ENCODE results near the gene PHACTR2. TPM values are rescaled to one million over a fixed set of nuclear protein-coding genes. Genes with fewer than 3 reads are reported as not detected.
A peak's percentile ranks its signal among the peaks of the same experiment; 100 is the strongest.

Gene PHACTR2
- total RNA-seq, 1 donor from 2014 or later, result 133 TPM

GRCh38 chr6:143802833-143803565 lies 125.2 kb downstream of the PHACTR2 start:
- no peak for DNase-seq (ENCODE audit: extremely low read depth, low read depth, low spot score)

GRCh38 chr6:143803769-143804568 lies 126.2 kb downstream of the PHACTR2 start:
- DNase-seq (ENCODE audit: extremely low read depth, low read depth, low spot score), result no peak

- peak; percentile 48 for DNase-seq (ENCODE audit: extremely low read depth, low read depth, low spot score)
These were observed 127.1 kb downstream of the PHACTR2 start for GRCh38 chr6:143804835-143805239.

DNA sequence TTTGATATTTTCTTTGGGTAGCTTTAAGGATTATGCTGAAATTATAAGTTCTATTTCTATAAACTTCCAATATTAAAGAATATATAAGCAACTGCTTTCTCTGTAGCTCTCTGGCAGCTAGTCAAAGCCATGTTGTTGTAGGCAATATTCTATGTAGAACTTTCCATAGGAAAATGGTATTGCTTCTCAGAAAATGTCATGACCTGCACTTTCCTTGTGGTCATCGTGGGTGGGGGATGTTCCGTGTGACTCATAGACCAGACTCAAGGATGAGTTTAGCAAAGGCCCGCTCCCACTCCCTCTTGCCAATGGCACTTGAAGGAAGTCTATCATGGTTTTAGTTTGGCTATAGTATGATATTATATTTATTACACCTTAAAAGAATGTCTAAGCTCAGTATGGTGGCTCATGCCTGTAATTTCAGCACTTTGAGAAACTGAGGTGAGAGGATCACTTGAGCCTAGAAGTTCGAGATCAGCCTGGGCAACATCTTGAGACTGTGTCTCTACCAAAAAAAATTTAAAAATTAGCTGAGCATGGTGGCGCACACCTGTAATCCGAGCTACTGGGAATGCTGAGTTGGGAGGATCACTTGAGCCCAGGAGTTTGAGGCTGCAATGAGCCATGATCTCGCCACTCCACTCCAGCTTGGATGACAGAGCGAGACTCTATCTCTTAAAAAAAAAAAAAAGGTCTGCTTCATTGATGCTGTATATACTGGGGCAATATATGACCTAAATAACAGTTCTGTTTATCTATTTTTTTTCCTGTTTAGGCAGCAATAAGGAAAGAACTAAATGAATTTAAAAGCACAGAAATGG lies 128.7 kb downstream of the PHACTR2 start:
- no peak for DNase-seq (ENCODE audit: extremely low read depth, low read depth, low spot score)

DNA sequence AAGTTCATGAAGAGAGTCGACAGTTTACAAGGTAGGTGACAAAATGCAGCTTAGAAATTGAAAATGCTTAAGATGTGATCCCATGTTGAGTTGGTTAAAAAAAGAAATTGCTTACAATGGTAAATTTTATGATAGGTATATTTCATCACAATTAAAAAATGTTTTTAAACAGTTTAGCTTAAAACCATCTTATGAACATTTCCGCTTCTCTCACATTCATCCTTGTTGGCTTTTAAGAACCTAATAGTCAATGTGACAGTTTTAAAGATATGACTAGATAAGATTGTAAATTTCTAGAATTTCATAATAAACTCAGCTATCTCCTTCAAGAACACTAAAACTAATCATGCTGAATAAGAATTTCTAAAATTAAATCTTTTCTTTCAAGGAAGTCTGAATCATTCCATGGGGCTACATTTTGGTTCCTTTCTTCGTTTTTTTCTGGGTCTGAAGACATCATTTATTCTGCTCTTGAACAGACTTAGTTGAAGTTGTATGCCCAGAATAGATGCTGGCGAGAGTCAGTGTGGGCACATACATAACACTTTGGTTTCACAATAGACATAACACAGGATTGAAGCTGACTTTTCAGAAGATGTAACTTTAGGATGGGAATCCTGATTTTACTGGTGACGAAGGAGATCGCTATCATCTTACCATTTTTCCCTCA lies 129.5 kb downstream of the PHACTR2 start:
- DNase-seq (ENCODE audit: extremely low read depth, low read depth, low spot score), result no peak

DNA sequence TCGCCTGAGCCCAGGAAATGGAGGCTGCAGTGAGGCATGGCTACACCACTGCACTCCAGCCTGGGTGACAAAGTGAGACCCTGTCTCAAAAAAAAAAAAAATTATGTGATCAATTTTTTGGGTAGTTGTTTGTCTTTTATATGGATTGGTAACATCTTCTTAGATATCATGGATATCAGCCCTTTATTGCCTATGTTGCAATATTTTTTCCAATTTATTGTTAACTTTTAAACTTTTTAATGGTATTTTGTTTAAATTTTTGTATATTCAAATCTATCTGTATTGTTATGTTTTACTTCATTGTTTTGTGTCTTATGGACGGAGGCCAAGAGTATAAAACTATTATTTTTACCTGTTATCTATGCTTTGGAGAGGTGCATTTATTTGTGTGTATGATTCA lies 133.0 kb downstream of the PHACTR2 start:
- DNase-seq (ENCODE audit: extremely low read depth, low read depth, low spot score), result no peak

GRCh38 chr6:143811501-143812157 lies 133.9 kb downstream of the PHACTR2 start:
- DNase-seq (ENCODE audit: extremely low read depth, low read depth, low spot score), result no peak

GRCh38 chr6:143817621-143818020 lies 139.9 kb downstream of the PHACTR2 start:
- no peak for DNase-seq (ENCODE audit: extremely low read depth, low read depth, low spot score)

DNA sequence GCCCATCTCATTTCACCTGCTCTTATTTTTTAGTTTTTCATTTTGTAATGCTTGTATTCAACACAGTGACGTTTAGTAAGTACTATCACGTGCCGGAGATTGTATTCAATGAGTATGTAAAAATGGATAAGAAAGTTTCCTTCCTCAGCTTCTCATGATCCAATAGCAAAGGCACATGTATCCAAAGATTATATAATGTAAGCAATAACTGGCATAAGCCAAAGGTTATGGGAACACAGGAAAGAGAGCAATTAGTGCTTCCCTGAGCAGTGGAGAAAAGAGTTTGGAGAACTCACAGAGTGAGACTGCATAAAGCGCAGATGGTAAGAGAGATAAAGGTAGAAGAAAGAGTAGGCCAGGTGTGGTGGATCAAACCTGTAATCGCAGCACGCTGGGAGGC lies 143.6 kb downstream of the PHACTR2 start:
- DNase-seq (ENCODE audit: extremely low read depth, low read depth, low spot score), result peak; percentile 70

DNA sequence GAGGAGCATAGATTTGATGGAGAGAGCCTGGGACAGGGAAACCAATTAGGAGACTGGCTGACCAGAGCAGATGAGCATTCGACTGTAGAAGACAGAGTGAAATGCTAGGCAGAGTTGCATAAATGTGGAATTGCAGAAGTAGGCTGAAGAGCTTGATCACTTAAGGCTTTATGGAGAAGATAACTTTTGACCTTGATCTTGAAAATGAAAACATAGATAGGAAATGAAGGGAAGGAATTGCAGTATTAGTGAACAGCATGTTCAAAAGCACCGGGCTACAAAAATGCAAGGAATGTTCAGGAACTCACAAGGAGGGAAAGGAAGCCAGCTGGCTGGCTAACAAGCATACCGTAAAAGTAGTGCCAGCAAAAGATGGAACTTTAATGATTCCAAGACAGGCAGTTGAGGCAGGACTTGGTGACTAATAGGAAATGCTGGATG lies 144.8 kb downstream of the PHACTR2 start:
- DNase-seq (ENCODE audit: extremely low read depth, low read depth, low spot score), result peak; percentile 74

DNA sequence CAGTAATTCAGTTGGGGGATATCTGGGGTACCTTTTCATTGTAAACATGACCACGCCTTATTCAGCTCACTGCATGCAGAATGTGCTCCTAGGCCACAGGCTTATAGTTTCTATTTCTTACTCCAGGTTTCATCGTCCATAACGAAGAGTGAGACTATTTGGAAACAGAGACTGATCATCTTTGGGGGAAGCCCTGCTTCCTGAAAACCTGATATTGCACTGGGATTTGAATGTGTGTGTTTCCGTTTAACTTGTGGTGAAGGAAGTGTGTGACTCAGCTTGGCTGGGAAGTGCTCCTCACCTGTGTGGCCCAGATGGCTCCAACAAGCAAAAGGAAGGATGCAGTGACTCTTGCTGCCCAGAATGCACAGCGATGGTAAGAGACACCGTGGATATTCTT lies 145.8 kb downstream of the PHACTR2 start:
- peak; percentile 77 for DNase-seq (ENCODE audit: extremely low read depth, low read depth, low spot score)

DNA sequence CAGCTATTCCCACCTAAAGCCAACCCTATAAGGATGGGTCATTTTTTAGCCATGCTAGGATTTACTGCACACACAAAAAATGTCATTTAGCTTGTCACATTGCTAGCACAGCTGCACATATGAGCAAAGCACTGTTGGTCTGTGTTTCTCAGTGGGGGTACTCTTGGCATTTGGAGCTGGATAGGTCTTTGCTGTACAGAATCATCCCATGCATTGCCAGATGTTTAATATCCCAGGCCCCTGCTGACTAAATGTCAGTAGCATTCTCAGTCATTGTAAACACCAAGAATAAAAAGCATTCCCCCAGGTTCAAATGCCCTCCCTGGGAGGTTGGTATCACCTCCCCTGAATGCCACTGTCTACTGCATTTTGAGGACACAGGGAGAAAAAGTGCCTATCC lies 150.8 kb downstream of the PHACTR2 start:
- DNase-seq (ENCODE audit: extremely low read depth, low read depth, low spot score), result no peak

GRCh38 chr6:143836150-143836549 lies 158.4 kb downstream of the PHACTR2 start:
- no peak for DNase-seq (ENCODE audit: extremely low read depth, low read depth, low spot score)

GRCh38 chr6:143838395-143838794 lies 160.6 kb downstream of the PHACTR2 start:
- DNase-seq (ENCODE audit: extremely low read depth, low read depth, low spot score), result no peak

DNA sequence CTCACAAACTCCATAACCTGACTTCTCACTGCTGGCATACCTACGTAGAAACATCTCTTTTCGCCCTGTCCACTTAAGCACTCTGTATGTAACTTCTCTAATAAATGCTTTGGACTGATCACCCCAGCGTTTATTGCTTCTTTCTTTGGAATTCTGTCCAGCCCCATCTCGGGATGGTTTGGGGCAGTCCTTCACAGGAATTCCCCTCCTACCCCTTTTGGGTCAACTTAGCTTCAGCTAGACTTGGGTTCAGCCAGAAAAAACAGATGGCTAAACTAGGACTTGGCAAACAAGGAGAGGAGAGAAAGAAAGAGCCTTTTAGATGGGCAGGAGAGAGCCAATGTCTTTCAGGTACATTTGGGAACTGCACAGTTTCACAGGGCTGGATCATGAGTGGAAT lies 161.4 kb downstream of the PHACTR2 start:
- no peak for DNase-seq (ENCODE audit: extremely low read depth, low read depth, low spot score)

DNA sequence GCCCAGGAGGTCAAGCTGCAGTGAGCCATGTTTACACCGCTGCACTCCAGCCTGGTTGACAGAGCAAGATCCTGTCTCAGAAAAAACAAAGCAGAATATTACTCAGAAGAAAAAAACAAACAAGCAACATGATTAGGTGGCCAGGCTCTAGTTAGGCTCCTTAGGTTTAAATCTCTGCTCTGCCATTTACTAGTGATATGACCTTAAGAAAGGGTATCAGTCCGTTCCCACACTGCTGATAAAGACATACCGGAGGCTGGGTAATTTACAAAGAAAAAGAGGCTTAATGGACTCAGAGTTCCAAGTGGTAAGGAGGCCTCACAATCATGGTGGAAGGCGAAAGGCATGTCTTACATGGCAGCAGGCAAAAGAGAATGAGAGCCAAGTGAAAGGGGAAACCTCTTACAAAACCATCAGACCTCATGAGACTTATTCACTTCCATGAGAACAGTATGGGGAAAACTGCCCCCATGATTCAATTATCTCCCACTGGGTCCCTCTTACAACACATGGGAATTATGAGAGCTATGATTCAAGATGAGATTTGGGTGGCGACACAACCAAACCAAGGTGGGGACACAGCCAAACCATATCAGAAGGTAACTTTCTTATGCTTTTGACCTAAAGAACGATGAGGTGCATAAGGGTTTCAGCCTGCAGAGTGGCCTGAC lies 163.0 kb downstream of the PHACTR2 start:
- no peak for DNase-seq (ENCODE audit: extremely low read depth, low read depth, low spot score)

DNA sequence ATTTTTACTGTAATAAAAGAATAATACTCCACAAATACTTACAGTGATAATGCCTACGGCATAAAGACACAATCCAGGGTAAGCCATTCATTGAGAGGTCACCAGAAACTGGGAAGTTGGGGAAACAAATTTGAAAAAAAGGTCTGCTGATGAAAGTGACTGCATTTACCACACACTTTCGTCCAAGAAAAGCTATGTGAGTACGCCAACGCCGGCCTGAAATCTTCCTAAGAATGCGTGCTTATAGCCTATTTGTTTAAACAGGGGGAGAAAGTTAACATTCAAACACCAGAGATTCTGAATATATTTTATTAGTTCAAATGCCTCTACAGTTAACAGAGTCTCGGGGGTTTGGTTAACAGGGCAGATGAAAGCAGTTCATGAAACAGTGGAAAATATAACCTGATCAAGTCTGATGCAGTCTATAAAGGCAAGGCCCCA lies 164.7 kb downstream of the PHACTR2 start:
- no peak for DNase-seq (ENCODE audit: extremely low read depth, low read depth, low spot score)

GRCh38 chr6:143842902-143843676 lies 165.3 kb downstream of the PHACTR2 start, which contains the start of gene LTV1:
TSS of gene LTV1 (plus strand) at chr6:143843338. CDS start at chr6:143843478, 140 bp downstream.
- DNase-seq (ENCODE audit: extremely low read depth, low read depth, low spot score), result peak; percentile 74

DNA sequence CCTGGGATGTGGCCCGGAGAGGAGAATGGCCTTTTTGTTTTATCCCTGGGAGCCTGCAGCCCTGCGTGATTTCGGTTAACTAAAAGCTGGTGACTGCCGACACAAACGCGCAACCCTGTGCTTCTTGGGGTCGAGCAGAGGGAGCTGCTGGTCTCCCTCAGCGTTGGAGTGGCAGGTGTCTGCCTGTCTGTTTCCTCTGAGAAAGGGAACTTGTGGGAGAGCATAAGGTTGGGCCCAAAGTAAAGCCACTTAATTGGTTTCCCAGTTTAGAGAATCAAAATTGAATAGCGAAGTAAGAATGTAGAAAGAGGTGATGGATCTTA lies 165.9 kb downstream of the PHACTR2 start:
- no peak for DNase-seq (ENCODE audit: extremely low read depth, low read depth, low spot score)
